ENCODE measurements around the gene GATA2.

Gene GATA2

DNA sequence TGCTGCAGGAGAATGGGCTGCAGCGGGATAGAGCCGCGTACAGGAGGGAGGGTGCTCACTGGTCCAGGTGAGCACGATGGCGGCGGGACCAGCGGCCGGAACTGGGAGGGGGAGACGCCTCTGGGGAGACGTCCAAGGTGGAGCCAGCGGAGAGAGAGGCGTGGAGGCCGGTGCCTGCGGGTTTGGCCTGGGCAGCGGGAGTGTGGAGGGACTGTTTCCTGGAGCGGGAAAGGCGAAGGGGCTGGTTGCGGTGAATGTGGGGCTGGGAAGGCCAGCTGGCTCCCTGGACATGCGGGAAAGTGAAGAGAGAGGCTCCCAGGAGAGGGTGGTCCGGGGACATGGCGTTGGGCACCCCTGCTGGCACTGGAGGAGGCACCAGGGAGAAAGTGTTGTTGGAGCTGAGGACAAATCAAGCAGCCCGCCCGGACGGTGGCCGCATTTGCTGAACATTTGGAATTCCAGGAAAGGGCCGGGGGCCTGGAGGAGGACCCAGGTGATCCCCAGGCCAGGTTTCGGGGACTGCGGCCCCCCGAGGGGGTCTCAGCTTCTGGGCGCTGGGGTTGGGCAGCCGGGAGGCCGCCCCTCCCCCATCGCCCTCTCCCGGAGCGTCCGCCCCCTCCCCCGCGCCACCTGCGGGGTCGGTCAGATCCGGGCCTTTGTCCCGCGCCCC is 60.6 kb downstream of the GATA2 start:
- no peak for DNase-seq

DNA sequence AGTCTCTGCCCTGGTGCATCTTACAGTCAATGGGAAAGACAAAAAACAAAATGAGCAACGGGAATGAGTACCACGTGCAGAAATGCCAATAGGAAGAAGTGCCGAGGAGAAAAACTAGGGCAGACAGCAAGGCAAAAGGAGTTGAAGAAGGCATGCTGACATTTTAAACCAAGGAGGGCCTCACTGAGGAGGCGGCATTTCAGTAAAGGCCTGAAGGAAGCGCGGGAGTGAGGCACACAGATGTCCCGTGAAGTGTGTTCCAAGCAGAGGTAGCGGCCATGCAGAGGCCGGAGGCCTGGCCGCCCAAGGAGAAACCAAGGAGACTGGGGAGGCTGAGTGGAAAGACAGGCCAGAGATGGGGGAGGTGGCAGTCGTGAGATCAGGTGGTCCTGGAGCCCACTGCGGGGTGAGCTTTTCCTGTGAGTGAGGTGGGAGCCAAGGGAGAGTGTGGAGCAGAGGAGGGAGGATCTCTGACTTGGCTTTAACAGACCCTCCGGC is 61.1 kb downstream of the GATA2 start:
- DNase-seq, result no peak

DNA sequence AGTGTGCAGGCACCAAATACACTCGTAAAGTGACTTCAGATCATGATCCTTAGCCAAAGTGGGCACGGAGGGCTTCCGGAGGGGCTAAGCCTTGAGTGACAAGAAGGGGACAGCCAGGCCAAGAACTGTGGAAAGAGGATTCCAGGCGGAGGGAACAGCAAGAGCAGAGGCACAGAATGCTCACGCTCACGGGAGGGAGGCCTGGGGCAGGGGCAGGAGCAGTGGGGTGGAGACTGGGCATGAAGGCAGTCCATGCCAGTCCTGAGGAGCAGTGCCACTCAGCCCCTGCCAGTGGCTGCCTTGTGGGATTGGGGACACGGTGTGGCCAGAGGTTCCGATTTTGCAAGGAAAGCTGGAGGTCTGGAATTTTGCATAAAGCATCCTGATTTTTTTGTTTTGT is 62.3 kb downstream of the GATA2 start:
- DNase-seq, result no peak

DNA sequence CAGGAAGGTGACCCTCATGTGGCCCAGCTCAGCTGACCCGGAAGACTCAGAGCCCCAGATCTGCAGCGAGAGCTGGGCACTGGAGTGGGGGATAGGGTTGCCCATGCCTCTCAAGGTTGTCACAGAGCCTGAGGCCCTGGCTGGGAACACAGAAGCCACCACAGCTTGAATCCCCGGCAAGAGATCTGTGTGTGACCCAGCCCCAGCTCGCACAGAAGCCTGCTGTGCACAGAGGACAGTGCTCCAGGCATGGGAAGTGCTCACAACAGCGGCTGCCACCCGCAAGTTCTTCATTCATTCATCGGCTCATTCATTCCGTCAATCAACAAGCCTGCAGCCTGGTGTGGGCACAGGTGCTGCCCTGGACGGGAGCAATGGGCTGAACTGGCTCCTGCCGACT is 62.7 kb downstream of the GATA2 start:
- DNase-seq, result no peak

DNA sequence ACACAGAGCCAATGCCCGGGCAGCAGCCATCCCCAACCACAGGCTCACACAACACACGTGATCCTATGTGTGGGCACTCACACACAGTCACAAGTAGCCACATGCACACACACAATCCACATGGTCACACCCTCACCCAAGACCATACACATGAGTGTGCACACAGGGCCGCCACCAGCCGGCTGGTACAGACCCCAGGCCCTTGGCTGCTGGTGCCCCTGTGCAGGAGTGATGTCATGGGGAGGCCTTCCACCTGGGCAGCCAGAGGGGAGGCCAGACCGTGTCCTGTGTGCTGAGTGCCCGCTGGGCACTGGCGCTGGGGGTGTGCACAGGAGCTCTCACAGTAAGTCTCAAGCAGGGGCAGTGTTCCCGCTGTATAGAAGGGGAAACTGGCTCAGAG is 63.2 kb downstream of the GATA2 start:
- DNase-seq, result no peak
